AG04449 (cell line): ENCODE results near the gene PAPSS1.

Experiments
- CTCF ChIA-PET: fragments of 350-600 bp; formaldehyde crosslinking; extraction: SDS; loops from one replicate; lab custom pipeline; 2021; ENCODE audit warnings: antibody characterized with exemption; lab: Yijun Ruan, JAX
- POLR2A ChIA-PET: fragments of 400-600, 350-600 bp; formaldehyde crosslinking; extraction: SDS; loops from one replicate; lab custom pipeline; 2020; ENCODE audit warnings: antibody characterized with exemption, inconsistent platforms; lab: Yijun Ruan, JAX
- DNase-seq: peaks from one replicate; pipeline ENCODE4 v3.0.0-alpha.2; 2010; ENCODE audit warnings: low read depth, low spot score
- H3K4me3 ChIP-seq: 2 replicates; pipeline ENCODE4 v1.5.1; 2011; ENCODE audit warnings: low read depth, mild to moderate bottlenecking, control low read depth, low read length
- TF ChIP-seq, protein P1 (sequence below): IDR thresholded peaks from one replicate; pipeline ENCODE4 v1.5.1; 2011; ENCODE audit warnings: mild to moderate bottlenecking, moderate library complexity, low read length, control low read depth, inconsistent platforms; ENCODE audit not compliant: insufficient read depth; ENCODE audit errors: missing control alignments

PAPSS1 gene

GRCh38 chr4:107603430-107603829 lies 116.6 kb downstream of the PAPSS1 start:
- CTCF ChIA-PET = no interaction called here
- TF ChIP-seq, protein P1, sequence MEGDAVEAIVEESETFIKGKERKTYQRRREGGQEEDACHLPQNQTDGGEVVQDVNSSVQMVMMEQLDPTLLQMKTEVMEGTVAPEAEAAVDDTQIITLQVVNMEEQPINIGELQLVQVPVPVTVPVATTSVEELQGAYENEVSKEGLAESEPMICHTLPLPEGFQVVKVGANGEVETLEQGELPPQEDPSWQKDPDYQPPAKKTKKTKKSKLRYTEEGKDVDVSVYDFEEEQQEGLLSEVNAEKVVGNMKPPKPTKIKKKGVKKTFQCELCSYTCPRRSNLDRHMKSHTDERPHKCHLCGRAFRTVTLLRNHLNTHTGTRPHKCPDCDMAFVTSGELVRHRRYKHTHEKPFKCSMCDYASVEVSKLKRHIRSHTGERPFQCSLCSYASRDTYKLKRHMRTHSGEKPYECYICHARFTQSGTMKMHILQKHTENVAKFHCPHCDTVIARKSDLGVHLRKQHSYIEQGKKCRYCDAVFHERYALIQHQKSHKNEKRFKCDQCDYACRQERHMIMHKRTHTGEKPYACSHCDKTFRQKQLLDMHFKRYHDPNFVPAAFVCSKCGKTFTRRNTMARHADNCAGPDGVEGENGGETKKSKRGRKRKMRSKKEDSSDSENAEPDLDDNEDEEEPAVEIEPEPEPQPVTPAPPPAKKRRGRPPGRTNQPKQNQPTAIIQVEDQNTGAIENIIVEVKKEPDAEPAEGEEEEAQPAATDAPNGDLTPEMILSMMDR = no peak
- DNase-seq = no peak
- no peak overlapping the region for H3K4me3 ChIP-seq
- POLR2A ChIA-PET = no interaction called here

- POLR2A ChIA-PET = no interaction called here
- CTCF ChIA-PET = interaction anchor here (1.8 kb wide), 1 partner anchor 136 kb away, joined by 6 read pairs; no protein-coding TSS in a partner anchor
- H3K4me3 ChIP-seq = no peak overlapping the region
- TF ChIP-seq, protein P1 = no peak
- DNase-seq = no peak
Observed at GRCh38 chr4:107600983-107601382, 119.1 kb downstream of the PAPSS1 start.

DNA sequence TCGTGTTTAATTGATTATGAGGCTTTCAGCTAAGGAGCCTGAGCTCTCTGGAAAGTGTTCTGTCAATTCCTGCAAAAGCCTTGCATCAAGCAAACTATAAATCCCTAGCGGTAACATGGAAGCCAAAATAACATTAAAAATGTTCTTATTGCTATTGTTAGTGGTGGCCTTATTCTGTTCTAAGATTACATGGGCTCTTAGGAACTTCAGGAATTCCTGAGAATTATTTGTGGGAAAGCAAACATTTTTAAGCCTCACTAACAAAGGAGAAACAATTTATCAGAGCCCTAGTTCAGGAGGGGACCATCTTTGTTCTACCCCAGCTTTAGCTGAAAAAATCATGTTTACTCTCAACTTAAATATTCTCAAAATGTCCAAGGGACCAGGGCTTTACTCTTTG lies 119.6 kb downstream of the PAPSS1 start:
- TF ChIP-seq, protein P1 = no peak
- no peak overlapping the region for H3K4me3 ChIP-seq
- peak; percentile 24 for DNase-seq
- ChIA-PET CTCF (interaction anchor here (1.0 to 1.8 kb wide), 3 partner anchors 18 to 136 kb away, joined by 3 to 6 read pairs (median 3); no protein-coding TSS in a partner anchor), POLR2A (no interaction called here)

DNA sequence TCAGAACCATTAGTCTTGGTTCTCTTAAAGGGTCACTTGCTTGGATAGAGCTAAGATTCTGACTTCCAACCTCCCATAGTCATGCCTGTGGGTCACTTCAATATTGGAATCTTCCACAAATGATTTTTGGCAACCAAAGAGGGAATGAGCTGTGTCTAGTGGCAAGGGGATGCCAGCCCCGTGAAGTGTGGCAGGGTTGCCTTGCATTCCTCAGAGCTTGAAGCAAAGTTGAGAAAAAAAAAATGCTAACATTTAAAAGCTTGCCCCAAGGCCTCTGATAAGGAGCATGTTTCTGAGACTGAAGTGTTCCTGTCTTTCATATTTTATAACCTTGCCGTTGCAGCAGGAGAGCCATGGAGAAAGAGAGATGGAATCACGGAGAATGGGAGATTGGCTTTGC lies 120.2 kb downstream of the PAPSS1 start:
- no peak overlapping the region for H3K4me3 ChIP-seq
- CTCF ChIA-PET = interaction anchor here (1.0 to 1.8 kb wide), 3 partner anchors 19 to 137 kb away, joined by 3 to 6 read pairs (median 3); no protein-coding TSS in a partner anchor
- POLR2A ChIA-PET = no interaction called here
- TF ChIP-seq, protein P1 = no peak
- no peak for DNase-seq

DNA sequence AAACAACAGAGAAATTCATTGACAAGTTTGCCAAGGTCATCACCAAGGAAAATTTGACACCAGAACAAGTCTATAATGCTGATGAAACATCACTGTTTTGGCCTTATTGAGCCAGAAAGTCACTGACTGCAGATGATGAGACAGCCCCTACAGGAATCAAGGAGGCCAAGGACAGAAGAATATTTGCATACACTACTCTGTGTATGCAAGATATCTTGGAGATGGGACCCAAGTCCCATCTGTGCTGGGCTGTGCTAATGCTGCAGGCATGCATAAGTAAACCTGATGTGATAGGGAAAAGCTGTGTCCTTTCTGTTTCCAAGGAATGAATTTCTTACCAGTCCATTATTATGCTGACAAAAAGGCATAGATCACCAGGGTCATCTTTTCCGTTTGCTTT lies 126.8 kb downstream of the PAPSS1 start:
- H3K4me3 ChIP-seq = no peak overlapping the region
- CTCF ChIA-PET = no interaction called here
- POLR2A ChIA-PET = no interaction called here
- TF ChIP-seq, protein P1 = no peak
- no peak for DNase-seq

GRCh38 chr4:107592519-107592918 lies 127.5 kb downstream of the PAPSS1 start:
- ChIA-PET POLR2A (no interaction called here), CTCF (no interaction called here)
- H3K4me3 ChIP-seq = no peak overlapping the region
- DNase-seq = no peak
- TF ChIP-seq, protein P1 = no peak
